Sigmoid colon (tissue), 7 donors: Measurements from ENCODE around the gene HSBP1L1. TPM values are rescaled to one million over a fixed set of nuclear protein-coding genes. Genes with fewer than 3 reads are reported as not detected.

Experiments used
- DNase-seq: peaks from one replicate; pipeline ENCODE4 v3.0.0-alpha.2; 2019
- H3K27ac ChIP-seq, 4 donors: fragments of 200-600 bp; sonication (generic); one replicate each; pipeline ENCODE4 v1.5.1; 2016 to 2019; ENCODE audit warnings: mild to moderate bottlenecking in 1 of 4
- H3K27me3 ChIP-seq, 3 donors: fragments of 200-600 bp; sonication (generic); one replicate each; pipeline ENCODE4 v1.5.1; 2019; ENCODE audit warnings: mild to moderate bottlenecking in 1 of 3
- H3K36me3 ChIP-seq, 4 donors: fragments of 200-600 bp; sonication (generic); one replicate each; pipeline ENCODE4 v1.5.1; 2016 to 2019
- H3K4me1 ChIP-seq, 4 donors: fragments of 200-600 bp; sonication (generic); one replicate each; pipeline ENCODE4 v1.5.1; 2017 to 2019
- H3K4me3 ChIP-seq, 4 donors: fragments of 200-600 bp; sonication (generic); one replicate each; pipeline ENCODE4 v1.5.1; 2017 to 2019; ENCODE audit warnings: mild to moderate bottlenecking in 2 of 4, moderate library complexity in 1 of 4
- H3K9me3 ChIP-seq, 4 donors: fragments of 200-600 bp in 3 of 4; sonication (generic) in 3 of 4; one replicate each; pipeline versions ENCODE4 v1.5.1 to v1.6.1; 2013 to 2019
- CTCF ChIP-seq, 4 experiments: fragments of 450-650 bp in 3 of 4; fragments of 200-600 bp in 1 of 4; IDR thresholded peaks; one replicate each; pipeline ENCODE4 v1.5.1; 2016 to 2019; ENCODE audit warnings: antibody characterized with exemption in 4 of 4, mild to moderate bottlenecking in 3 of 4, moderate library complexity in 2 of 4
- EP300 ChIP-seq, 4 donors: sonication (generic); formaldehyde crosslinking; IDR thresholded peaks; one replicate each; pipeline ENCODE4 v1.6.1; 2017; ENCODE audit warnings: antibody characterized with exemption in 4 of 4
- POLR2A ChIP-seq, 2 donors: fragments of 450-650 bp; IDR thresholded peaks; one replicate each; pipeline ENCODE4 v1.6.1; 2016; ENCODE audit warnings: antibody characterized with exemption in 2 of 2, mild to moderate bottlenecking in 2 of 2, moderate library complexity in 2 of 2
- POLR2AphosphoS5 ChIP-seq, 4 donors: sonication (generic); formaldehyde crosslinking; IDR thresholded peaks; one replicate each; pipeline ENCODE4 v1.6.1; 2017; ENCODE audit warnings: antibody characterized with exemption in 4 of 4
- WGBS, 2 donors: extraction: QIAGEN DNeasy Blood & Tissue Kit; methylation state at CpG; one replicate each; pipeline ENCODE4 v1.1.7; 2013; 5-methylcytosine and 5-hydroxymethylcytosine counted together
- intact Hi-C: fragments of 100-400 bp; cut with DNase I; formaldehyde crosslinking; loops from one replicate; pipeline ENCODE4 v1.15.1; 2023
- polyA plus RNA-seq, 3 donors: library from polyadenylated mRNA; stranded (reverse); fragments of 200-250 nt; gene quantifications; one replicate each; pipeline ENCODE4 v1.2.3, GENCODE V29; 2013
- total RNA-seq, 4 donors: library from RNA; depleted of rRNA; stranded (reverse); fragments of >200 nt; gene quantifications; one replicate each; pipeline ENCODE4 v1.1.0, GENCODE V29; 2016
- donor health status: healthy with polysubstance abuse.
- donor health status: Bipolar disorder and iron deficiency.
- donor health status: healthy.

HSBP1L1 gene
- total and polyA plus RNA-seq, 7 donors: 15.8 to 86.5 (median 21.0) TPM

- WGBS, 2 donors: 95 to 96% methylated on average over 5 of the region's 5 CpGs
- intact Hi-C loops: no loop called here
These were observed 38.0 kb downstream of the HSBP1L1 start for GRCh38 chr18:80002468-80002867.

DNA sequence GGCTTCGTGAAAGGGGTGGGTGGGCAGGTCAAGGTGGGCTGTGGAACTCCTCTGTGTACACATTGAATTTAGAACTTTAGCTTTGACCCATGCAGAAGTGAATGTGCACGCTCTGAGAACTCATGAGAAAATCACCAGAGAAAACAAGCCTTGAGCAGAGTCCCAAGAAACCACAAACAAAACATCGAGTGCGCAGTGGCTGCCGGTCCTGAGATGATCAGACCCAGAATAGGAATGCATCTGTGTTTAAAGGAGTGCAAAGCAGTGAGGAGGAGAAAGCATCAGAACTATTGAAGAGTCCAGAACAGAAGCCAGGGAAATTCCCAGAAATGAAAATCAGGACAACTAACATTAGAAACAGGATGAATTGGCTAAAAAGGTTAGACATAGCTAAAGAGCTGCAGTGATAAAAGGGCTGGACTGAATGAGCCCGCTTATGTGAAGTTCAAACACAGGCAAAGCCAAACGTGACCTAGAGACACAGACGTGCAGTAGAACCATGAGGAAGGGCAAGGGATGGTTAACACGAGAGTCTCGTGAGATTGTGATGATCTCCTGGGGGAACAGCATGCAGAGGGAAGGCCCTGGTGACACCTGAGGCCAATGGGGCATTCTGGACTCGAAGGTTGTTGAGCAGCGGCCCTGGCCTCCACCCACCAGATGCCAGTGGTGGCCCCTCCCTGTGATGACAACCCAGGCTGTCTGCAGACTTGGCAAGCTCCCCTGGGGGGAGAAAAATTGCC lies 40.3 kb downstream of the HSBP1L1 start:
- intact Hi-C loops: no loop called here
- peaks cover 0 to 6% (median 4%) of the 10 kb centered on the region in 4 donors for H3K4me1 ChIP-seq
- no peak for DNase-seq
- H3K36me3 ChIP-seq: no peaks in the 10 kb centered on the region
- WGBS, 2 donors: 87% methylated on average over 12 of the region's 12 CpGs
- H3K9me3 ChIP-seq: peaks cover 0 to 12% (median 0%) of the 10 kb centered on the region in 4 donors
- no peaks in the 10 kb centered on the region for H3K27me3 ChIP-seq
- no peak for TF ChIP-seq POLR2A (IDR thresholded peaks at IDR 0.05)
- no peak for TF ChIP-seq EP300 (IDR thresholded peaks at IDR 0.05)
- no peak for TF ChIP-seq CTCF (IDR thresholded peaks at IDR 0.05)
- TF ChIP-seq POLR2AphosphoS5 (IDR thresholded peaks at IDR 0.05): no peak
- no peak overlapping the region for H3K4me3 ChIP-seq
- no peak overlapping the region for H3K27ac ChIP-seq

More at GRCh38 chr18:80002468-80002867, 38.0 kb downstream of the HSBP1L1 start:
- Histone ChIP-seq H3K27ac (no peak overlapping the region), H3K36me3 (no peaks in the 10 kb centered on the region), H3K9me3 (peaks cover 0 to 12% (median 0%) of the 10 kb centered on the region in 4 donors), H3K4me3 (no peak overlapping the region), H3K27me3 (no peaks in the 10 kb centered on the region), H3K4me1 (no peaks in the 10 kb centered on the region)
- DNase-seq: no peak
- TF ChIP-seq EP300 (IDR thresholded peaks at IDR 0.05) (no peak), POLR2AphosphoS5 (IDR thresholded peaks at IDR 0.05) (no peak), CTCF (IDR thresholded peaks at IDR 0.05) (no peak), POLR2A (IDR thresholded peaks at IDR 0.05) (no peak)

DNA sequence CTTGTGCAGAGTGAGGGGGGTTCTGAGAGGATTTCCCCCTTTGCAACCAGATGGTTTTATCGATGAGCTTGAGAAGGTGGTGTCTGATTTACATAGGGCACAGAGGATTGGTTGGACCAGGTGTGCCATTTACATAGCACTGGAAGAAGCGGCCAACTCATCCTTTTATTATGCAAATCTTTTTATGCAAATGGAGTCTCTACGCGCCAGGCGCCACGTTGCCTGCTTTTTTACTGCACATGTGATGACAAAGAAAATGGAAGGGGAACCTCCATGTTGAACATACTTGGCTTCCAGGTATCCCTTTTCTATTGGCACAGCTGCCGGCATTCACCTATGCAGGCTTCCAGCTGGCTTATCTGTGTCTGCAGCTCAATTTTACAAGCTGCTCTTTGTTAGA lies 42.3 kb downstream of the HSBP1L1 start:
- WGBS, 2 donors: 81 to 84% methylated on average over 7 of the region's 7 CpGs
- no peaks in the 10 kb centered on the region for H3K27me3 ChIP-seq
- no peak overlapping the region for H3K4me3 ChIP-seq
- H3K27ac ChIP-seq: no peak overlapping the region
- TF ChIP-seq CTCF (IDR thresholded peaks at IDR 0.05) (no peak), EP300 (IDR thresholded peaks at IDR 0.05) (no peak), POLR2AphosphoS5 (IDR thresholded peaks at IDR 0.05) (no peak), POLR2A (IDR thresholded peaks at IDR 0.05) (no peak)
- H3K9me3 ChIP-seq: no peaks in the 10 kb centered on the region
- H3K4me1 ChIP-seq: peaks cover 0 to 20% (median 16%) of the 10 kb centered on the region in 4 donors
- H3K36me3 ChIP-seq: no peaks in the 10 kb centered on the region
- DNase-seq: no peak
- intact Hi-C loops: no loop called here

DNA sequence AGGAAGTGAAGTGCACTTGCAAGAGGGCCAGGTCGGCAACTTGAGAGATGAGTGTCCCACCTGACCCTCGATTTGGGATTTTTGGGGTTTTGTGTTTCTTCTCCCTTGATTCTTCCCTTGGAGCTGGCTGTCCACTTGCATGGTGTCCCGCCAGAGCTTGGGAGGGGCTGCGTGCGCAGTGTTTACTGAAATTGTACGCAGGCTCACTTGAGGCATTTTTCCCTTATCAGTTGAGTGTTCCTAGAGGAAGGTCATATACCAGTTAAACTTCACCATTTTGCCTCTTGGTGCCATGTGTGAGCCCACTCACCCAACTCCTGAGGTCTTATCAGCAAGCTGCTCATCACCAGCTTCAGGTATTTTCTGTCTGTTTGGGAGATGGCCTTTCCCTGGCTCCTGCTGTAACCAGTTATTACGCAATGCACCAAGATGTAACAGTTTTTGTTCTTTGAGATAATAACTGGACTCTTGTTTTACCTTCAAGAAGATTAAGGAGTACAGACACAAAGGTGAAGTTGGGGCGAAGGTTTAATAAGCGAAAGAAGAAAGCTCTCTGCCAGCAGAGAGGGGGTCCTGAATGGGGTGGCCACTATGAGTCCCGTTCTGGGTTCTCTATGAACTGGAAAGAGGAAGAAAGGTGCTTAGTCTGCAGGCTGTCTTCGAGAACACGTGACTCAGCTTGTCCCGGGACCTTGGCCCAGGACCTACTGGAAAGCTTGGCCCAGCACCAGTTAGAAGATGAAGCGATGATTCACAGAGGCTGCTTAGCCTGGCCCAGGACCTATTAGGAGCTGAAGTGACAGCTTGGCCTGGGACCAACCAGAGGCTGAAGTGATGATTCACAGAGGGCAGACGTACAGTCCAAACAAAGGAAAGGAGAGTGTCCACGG lies 45.5 kb downstream of the HSBP1L1 start:
- Histone ChIP-seq H3K4me1 (peaks cover 0 to 20% (median 16%) of the 10 kb centered on the region in 4 donors), H3K27me3 (no peaks in the 10 kb centered on the region), H3K36me3 (no peaks in the 10 kb centered on the region), H3K27ac (peak overlapping the region; percentile 79 to 89 (median 82)), H3K9me3 (peaks cover 0 to 13% (median 4%) of the 10 kb centered on the region in 4 donors), H3K4me3 (peak overlapping the region in 1 of 4 donors; percentile 7)
- intact Hi-C loops: loop anchor here (1.0 kb wide), 2 partner anchors 21 to 23 kb away; no protein-coding TSS in a partner anchor
- 84 to 92% methylated on average over 16 of the region's 16 CpGs for WGBS, 2 donors
- TF ChIP-seq CTCF (IDR thresholded peaks at IDR 0.05): no peak
- TF ChIP-seq POLR2AphosphoS5 (IDR thresholded peaks at IDR 0.05): peak; percentile 70 to 89 (median 84)
- peak; percentile 32 to 89 (median 51) for TF ChIP-seq EP300 (IDR thresholded peaks at IDR 0.05)
- DNase-seq: peak; percentile 97
